ENCODE measurements around the gene KHDC3L.
"Not testable (repeated sequence)": the region's sequence is repeated elsewhere in the genome, so short reads cannot be mapped to it uniquely, and the experiment has no call there.

KHDC3L gene

DNA sequence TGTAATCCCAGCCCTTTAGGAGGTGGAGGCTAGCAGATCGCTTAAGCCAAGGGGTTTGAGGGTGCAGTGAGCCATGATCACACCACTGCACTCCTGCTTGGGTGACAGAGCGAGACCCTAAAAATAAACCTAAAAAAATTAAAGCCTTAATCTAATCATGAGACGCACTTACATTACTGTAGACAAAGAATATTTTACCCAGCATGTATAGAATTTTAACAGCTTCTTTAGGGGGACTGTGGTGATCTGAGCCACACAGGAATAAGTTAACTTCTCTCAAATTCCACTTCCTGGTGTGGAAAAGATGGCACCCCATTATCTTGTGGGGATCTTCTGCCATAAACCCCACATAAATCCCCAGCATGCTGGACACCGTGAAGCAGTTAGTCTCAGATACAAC is 9.5 kb downstream of the KHDC3L start:
- DNase-seq, result no peak

- no peak for DNase-seq
Observed at GRCh38 chr6:73372516-73372915, 10.1 kb downstream of the KHDC3L start.

DNA sequence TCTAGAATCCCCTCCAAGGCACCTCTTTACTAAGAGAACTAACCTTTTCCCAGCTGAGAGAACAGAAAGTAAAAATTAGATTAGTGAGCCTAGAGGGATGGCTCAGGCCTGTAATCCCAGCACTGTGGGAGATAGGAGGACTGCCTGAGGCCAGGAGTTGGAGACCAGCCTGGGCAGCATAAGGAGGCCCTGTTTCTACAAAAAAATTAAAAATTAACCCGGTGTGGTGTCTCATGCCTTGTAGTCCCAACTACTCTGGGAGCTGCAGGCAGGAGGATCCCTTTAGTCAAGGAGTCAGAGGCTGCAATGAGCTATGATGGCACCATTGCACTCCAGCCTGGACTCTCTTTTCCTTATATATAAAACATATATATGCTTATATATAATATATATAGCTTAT is 12.8 kb downstream of the KHDC3L start:
- DNase-seq, result no peak

DNA sequence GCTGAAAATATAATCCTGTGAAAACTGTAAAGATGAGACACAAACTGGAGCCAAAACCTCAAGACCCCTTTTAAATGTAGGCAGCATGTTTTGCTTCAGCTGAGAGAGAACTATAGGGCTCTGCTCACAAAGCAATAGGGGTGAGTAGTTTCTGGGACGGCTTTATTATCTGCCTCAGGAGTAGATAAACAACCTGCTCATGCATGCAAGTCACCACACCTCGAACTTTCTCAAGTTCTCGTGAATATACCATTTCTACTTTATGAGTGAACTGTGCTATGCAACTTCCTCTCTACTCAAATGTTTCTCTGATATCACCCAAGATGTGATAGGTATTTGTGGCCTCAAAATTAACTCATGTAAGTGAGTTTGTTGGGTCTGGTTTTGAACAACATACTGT is 14.8 kb downstream of the KHDC3L start:
- DNase-seq, result no peak

DNA sequence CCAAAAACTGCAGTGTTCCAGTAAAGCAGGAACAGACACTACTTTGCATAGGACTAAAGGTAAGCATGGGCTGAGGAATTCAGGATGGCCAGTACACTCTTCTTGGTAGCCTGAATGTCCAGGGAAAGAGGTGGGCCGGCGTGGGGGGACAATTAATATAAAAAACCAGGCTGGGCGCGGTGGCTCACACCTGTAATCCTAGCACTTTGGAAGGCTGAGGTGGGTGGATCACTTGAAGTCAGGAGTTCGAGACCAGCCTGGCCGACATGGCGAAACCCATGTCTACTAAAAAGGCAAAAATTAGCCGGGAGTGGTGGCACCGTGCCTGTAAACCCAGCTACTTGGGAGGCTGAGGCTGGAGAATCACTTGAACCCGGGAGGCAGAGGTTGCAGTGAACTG is 19.1 kb downstream of the KHDC3L start:
- not testable (repeated sequence) for DNase-seq

DNA sequence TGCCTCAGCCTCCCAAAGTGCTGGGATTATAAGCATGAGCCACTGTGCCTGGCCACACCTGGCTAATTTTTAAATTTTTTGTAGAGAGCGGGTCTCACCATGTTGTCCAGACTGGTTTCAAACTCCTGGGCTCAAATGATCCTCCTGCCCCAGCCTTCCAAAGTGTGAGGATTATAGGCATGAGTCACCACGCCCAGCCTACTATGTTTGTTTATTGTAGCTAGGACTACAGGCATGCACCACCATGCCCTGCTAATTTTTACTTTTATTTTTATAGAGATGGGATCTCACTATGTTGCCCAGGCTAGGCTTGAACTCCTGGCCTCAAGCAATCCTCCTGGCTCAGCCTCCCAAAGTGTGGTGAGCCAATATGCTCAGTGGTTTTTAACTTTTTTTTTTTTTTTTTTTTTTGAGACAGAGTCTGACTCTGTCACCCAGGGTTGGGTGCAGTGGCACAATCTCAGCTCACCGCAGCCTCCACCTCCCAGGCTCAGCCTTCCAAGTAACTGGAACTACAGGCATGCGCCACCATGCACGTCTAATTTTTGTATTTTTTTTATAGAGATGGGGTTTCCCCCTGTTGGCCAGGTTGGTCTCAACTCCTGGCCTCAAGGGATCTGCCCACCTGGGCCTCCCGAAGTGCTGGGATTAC is 20.1 kb downstream of the KHDC3L start:
- peak; percentile 29 for DNase-seq

DNA sequence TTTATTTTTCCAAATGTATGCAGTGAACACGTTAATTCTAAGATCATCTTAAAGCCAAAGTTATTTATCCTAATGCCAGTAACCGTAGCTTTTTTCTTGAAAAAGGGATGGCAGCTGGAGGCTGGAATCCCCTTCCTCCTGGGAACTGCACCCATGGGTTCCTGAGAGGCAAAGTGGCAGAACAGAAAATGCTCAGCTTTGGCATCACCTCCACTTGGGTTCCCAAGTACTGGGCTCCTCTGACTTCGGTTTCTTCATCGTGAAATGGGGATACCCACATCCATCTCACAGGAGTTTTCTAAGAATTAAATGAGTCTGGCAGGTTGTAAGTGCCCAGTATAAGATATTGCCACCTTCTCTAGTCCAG is 26.0 kb downstream of the KHDC3L start:
- DNase-seq, result no peak

DNA sequence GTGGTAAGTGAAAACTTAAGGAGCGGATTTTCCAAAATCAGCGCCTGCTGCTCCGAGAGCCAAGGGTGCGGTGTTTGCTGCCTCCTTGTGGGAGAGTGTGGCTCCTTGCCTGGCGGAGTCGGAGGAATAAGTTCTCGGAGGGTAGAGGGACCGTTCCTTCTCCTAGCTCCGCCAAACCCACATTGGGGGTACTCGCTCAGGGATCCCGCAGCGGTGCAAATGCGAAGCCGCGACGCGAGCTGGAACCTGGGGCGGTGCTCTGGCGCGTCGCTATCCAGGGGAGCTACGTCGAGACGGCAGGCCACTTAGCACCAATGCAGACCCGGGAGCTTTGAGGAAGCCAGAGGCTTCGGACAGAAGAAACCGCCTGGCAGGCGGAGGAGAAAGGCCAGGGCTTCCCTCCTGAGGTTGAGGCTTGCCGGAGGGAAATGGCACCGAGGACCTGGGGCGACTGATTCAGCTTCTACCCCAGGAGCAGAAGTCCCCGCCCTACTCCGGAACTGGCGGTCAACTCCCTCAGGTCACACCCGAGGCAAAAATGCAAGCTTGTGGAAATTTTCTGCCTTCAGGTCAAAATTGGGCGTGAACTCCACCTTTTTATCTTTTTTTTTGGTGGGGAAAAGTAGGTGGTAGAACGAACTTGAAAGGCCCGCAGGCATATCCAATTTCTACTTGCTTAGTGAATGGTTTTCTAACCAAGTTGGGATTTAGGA is 26.5 kb downstream of the KHDC3L start:
- DNase-seq, result peak; percentile 45

DNA sequence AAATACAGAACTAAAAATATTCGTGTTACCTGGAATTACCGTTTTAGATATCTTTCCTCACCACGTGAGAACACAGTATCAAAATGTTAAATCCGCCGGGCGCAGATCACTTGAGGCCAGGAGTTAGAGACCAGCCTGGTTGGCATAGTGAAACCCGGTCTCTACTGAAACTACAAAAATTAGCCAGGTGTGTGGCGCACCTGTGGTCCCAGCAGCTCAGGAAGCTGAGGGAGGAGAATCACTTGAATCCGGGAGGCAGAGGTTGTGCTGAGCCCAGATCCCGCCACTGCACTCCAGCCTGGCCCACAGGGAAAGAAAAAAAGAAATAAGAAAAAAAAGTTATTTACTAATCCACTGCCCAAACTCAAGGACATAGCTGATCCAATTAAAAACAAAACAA is 27.4 kb downstream of the KHDC3L start:
- DNase-seq, result no peak

- no peak for DNase-seq
Observed at GRCh38 chr6:73391675-73392074, 29.2 kb downstream of the KHDC3L start.

- DNase-seq, result not testable (repeated sequence)
Observed at GRCh38 chr6:73392188-73392587, 29.7 kb downstream of the KHDC3L start.

DNA sequence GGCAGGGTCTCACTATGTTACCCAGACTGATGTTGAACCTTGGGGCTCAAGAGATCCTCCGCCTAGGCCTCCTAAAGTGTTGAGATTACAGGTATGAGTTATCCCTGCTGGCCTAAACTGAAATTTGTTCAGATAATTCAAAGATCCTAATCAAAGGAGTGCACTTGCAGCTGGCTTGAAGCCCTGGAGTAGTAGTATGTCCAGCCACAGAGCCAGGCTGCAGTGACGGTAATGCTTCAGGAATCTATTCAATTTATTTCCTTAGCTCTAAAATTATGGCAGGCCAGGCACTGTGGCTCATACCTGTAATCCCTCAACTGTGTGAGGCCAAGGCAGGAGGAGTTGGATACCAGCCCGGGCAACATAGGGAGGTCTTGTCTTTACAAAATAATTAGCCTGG is 30.8 kb downstream of the KHDC3L start:
- DNase-seq, result no peak

DNA sequence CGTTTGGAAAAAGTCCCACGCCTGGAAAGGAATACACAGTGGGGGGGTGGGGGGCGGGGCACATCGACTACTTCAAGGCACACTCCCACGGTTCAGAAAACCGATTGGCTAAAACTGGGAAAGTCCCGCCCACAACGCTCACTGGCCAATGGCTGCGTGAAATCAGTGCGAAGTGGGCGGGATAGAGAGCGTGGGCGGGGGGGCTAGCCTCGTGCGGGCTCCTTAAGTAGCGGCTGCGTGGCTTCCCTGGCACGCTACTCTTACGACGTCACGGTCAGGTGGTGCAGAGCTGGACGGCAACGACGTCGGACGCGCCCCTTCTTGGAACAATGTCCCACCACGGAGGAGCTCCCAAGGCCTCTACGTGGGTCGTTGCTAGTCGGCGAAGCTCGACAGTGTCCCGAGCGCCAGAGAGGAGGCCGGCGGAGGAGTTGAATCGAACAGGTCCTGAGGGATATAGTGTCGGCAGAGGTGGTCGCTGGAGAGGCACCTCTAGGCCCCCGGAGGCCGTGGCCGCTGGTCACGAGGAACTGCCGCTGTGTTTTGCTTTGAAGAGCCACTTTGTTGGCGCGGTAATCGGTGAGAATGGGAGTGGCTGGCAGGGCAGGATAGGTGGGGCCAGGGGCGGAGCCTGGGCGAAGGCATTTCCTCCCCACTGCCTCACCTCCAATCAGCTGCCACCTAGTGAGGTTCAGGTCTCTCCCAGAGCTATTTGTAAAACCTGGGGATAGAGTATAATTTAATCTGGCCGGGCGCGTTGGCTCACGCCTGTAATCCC is 32.3 kb downstream of the KHDC3L start, which contains the start of gene DDX43:
Gene DDX43 (plus strand): TSS at position 252 of the 778 bp plus-strand sequence. CDS start 78 bp downstream, at position 330.
- DNase-seq, result no peak

- DNase-seq, result no peak
Observed at GRCh38 chr6:73395875-73396274, 33.4 kb downstream of the KHDC3L start.

- DNase-seq, result no peak
Observed at GRCh38 chr6:73400656-73401055, 38.2 kb downstream of the KHDC3L start.

- no peak for DNase-seq
Observed at GRCh38 chr6:73409395-73409794, 46.9 kb downstream of the KHDC3L start.

DNA sequence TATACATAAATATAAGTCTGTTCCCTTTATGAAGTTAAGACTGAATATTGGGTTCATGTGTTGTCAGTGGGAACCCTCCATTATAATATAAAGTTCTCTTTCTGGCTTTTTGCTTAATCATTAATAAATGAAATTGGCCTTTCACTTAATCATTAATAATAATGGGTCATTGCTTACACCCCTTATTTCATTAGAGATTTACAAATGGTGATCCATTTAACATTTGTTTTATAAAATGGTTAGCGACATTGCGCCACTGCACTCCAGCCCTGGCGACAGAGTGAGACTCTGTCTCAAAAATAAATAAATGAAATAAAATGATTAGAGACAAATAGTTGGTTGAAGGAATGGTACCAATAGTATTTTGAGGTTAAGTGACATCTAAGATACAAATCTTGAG is 50.6 kb downstream of the KHDC3L start:
- no peak for DNase-seq
